ENCODE measurements around the gene GGNBP2. TPM values are rescaled to one million over a fixed set of nuclear protein-coding genes. Genes with fewer than 3 reads are reported as not detected.

GGNBP2 gene
- polyA plus RNA-seq, 1 donor: 54.0 TPM

DNA sequence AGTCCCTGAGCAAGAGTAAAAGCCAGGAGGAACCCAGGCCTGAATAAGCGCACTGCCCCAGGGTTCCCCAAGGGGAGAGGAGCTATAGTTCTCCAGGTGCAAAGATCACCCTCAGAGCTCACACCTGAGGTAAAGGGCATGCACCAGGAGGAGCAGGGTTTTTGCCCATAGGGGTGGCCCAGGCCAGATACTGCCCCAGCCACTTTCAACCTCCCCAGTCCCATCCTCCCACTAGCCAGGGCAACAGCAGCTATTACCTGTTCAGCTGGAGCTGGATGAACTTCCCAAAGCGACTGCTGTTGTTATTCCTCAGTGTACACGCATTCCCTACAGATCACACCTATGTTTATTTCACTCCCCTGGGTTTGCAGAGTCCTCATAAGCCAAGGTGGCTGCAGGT, 29.9 kb upstream of the GGNBP2 start:
- DNase-seq (ENCODE audit: low read depth): no peak

DNA sequence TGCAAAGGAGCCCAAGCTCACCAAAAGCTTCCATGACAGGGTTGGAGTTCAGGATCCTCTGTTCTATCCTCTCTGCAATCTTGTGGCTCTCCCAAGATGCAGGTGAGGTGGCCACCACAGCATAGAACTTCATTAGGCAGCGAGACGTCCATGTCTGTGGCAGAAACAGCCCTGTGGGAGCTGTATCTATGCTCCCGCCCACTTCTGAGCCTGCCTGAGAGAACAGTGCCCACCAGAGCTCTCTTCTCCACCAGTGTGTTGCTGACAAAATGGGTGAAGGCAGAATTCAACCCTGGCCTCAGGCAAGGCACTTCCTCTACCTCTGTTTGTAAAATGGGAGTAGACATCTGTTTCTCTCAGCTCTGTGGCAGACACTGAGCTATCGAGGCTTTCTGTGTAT, 28.9 kb upstream of the GGNBP2 start:
- DNase-seq (ENCODE audit: low read depth): no peak

DNA sequence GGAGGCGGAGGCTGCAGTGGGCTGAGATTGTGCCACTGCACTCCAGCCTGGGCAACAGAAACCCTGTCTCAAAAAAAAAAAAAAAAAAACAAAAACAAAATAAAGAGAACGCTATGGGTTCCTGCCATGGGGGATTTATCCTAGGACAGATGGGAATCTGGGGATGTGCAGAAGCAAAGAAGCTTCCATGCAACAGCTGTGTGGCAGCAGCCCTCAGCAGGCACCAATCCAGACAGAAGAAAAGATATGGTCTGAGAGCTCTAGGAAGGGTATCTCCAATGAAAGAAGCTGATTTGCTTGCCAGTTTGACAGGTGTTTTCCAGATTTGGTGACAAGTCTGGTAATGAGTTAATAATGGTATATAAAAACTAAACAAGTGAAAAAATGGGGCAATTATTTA, 21.6 kb upstream of the GGNBP2 start:
- DNase-seq (ENCODE audit: low read depth): no peak

DNA sequence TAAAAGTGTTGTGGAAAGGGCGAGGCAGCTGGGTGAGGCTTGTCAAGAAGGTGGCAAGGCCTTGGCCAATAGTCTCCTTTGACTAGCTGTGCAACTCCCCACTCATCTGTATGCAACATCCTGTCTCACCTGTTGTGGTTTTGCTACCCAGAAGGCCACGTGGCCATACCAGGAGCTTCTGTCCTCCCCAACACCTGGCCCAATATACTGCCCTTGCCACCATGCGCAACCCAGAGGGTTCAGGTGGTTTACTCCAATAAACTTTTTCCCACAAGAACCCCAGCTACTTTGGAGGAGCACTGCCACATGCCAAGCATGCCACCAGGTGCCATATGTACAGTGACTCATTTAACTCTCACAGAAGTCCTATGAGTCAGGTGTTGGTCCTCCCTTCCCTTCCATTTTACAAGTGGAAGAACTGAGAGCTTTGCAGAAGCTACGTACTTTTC, 20.3 kb upstream of the GGNBP2 start:
- DNase-seq (ENCODE audit: low read depth): no peak

DNA sequence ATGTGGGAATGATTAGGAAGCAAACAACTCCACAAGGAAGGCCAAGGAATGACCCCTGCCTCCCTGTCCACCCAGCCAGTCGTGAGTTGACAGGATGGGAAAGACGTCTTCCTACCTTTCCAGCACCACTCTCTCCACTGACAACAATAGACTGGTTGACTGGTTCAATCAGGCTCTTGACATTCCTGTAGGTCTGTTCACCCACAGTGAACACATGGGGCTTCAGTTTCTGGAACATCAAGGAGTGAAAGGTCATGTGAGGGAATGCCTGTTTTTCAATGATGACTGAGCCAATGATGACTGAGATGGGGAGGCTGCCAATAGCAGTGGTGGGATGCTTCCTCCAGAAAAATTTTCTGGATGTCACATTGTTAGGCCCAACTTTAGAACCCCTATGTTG, 19.6 kb upstream of the GGNBP2 start:
- no peak for DNase-seq (ENCODE audit: low read depth)

DNA sequence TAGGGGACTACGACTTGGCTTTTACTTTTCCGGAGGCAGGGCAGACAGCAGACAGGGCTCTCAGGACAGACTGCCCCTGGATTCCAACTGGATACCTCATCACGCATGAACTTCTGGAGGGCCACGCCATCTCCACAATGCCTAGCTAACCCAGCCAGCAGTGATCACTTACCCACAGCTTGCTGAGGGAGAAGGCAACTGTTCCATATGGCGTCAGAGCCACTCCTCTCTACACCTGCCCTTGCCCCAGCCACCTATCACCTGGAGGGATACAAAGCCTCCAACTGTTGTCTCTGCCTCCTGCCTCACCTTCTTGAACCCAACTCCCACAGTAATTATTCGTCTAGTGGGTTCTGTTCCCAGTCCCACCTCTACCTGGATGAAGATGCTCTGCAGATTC, 18.8 kb upstream of the GGNBP2 start:
- DNase-seq (ENCODE audit: low read depth): no peak

DNA sequence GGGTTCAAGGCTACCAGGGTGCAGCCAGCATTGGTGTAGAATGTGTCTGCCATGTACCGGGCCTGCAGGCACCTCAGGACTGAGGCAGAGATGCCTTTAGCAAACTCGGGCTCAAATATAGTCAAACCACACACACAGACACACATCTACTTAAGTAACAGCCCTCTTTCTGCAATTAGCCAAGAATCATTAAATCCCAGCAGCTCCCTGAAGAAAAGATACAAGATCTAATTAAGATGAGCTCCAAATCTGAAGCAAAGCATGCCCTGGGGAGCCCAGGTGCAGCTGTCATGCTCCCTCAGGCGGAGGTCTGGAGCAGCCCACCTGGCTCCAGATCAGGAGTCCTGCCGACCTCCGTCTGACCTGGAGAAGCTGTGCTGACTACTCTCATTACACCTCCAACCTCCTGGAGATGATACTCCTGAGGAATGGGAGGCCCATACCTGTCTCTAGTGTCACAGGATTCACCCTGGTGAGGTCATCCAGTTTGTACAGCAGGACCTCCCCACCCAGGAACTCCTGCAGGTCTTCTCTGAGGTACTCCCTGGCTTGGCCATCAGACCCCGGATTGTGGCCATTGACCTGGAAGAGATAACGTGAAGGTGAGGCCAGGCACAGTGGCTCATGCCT, 17.0 kb upstream of the GGNBP2 start:
- DNase-seq (ENCODE audit: low read depth): no peak

DNA sequence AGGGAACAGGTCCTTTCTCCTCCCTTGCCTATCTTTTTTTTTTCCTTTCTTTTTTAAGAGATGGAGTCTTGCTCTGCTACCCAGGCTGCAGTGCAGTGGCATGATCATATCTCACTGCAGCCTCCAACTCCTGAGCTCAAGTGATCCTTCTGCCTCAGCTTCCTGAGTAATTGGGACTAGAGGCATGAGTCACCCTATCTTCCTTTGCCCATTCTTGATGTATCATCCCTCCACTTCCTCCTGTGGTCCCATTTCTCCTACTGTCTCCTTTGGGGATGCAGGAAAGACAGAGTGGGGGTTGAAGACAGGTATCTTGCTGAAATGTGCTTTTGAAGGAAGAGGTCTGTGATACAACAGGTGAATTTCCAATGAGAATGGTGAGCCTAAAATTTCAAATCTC, 15.6 kb upstream of the GGNBP2 start:
- no peak for DNase-seq (ENCODE audit: low read depth)

DNA sequence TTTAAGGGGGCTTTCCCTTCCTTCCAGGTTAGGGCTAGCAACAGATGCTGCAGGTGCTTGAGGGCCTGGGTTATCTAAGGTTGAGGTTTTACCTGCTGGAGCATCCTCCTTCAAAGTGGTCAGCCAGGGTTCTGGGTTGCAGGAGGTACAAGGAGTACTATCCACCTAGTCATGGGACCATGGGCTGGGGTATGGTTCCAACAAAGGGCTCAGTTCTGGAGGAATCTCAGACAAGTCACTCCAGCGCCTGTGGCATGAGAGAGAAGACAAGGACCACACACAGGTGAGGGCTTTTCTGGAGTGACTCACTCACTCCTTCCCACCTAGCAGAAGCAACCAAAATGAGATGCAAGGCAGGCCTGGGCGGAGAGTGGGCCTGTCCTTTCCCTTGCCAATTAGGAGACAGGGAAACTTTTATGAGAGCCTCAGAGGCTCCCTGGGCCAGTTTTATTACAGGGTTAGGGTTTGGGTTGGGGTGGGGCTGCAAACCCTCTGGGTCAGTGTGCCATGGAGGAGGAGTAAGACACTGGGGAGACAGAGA, 12.2 kb upstream of the GGNBP2 start:
- no peak for DNase-seq (ENCODE audit: low read depth)

DNA sequence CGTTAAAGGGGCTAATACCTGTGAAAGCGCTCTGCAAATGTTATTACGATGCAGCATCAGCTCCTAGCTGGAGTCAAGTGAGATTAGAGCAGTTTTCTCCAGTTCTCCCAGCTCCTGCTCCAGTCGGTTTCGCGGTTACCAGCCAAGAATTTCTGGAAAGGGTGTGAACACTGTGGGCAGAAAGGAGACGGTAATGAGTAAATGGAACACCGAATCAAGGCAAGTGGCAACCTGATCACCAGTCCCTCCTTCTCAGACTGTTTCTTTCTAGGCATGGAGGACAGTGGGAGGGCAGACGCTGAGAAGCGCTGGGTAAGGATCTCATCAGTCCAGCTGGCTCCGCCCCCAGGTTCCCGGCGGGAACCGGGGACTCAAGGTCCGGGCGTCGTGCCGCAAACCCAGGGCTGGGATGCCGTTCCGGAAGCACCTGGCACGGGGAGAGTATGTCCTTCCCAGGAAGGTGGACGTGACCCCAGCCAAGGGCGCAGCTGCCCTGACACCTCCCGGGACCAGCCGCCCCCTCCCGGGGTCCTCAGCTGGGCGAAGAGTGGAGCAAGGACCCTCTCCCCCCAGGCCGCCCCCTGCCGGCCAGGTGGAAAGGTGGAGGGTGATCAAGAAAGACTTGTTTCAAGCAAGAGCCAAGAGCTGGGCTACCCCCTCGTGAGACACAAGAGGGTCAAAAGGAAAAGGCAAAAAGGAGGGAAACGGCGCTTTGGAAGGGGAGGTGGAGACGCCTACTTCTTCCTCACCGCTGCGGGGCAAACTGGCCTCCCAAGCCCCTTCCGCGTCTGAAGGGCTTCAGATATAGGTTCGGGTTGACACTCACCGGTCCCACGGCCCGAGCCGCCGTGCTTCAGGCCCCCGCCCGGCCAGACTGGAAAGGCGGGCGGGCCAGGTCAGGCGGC, 10.5 kb upstream of the GGNBP2 start:
- no peak for DNase-seq (ENCODE audit: low read depth)

DNA sequence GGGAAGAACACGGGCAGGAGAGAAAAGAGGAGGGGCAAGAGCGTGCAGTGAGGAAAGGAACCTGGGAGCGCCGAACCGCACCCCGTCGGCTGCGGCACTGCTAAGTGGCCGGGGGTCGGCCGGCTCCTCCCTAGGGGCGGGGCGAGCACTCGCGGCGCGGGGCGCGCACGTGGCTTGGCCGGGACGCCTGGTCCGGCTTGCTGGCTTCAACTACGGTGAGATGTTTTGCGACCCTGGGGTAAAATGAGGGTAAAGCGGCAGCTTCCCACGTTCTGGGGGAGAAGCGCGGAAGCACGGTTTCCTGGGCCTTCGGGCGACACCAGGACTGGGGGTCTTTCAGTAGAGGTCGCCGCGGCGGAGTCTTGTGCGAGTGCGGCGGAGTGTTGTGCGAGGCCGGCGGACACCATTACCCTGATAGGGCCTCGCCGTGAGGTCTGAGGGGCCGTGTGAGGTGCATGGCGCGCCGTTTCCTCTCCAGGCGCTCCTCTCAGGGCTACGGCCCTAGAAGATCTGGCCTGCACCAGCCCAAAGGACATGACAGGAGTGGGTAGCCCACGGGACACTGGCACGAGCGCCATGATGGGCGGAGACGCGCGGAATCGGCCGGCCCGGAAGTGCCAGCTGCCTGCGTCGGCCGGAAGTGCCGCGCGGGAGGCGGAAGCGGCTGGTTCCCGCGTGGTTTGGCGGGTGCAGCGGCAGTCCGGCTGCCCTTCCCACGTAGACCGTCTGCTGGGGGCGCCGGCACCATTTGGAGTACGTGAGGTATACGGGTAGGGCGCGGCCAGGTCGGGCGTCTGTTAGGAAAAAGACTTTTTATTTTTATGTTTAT, 9.7 kb upstream of the GGNBP2 start, which contains the start of the genes MYO19 and PIGW:
Gene MYO19, minus strand, starts transcription at position 29 of the 829 bp plus-strand sequence. CDS start 2,330 bp downstream, outside the sequence.
Gene PIGW, plus strand, starts transcription at position 148 of the 829 bp plus-strand sequence. CDS start 2,115 bp downstream, outside the sequence.
- peak; percentile 52 for DNase-seq (ENCODE audit: low read depth)

DNA sequence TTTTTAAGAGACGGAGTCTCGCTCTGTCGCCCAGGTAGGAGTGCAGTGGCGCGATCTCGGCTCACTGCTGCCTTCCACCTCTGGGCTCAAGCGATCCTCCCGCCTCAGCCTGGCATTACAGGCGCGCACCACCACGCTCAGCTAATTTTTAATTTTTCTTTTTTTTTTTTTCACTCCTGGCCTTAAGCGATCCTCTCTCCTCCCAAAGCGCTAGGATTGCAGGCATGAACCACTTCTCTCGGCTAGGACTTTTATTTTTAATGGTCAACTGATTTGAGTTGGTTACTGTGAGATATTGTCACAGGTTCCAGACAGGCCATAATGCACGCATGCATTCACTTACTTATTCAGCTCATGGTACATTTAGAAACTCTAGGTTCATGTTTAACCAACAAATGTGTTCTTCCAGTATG, 9.0 kb upstream of the GGNBP2 start:
- no peak for DNase-seq (ENCODE audit: low read depth)

DNA sequence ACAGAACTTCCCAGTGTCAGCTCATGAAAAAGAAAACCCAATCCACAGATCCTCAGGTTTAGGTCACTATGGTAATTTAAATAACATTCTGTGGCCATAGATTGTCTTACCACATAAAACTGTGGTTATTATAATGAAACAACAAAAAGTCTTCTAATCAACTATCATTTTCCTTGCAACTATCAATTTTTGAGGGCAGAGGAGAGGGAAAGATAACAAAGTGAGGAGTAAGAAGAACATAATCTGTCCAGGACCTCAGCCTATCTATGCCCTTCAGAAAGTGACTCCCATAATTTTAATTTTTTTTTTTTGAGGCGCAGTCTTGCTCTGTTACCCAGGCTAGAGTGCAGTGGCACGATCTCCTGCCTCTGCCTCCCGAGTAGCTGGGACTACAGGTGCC, 4.0 kb upstream of the GGNBP2 start:
- DNase-seq (ENCODE audit: low read depth): no peak

DNA sequence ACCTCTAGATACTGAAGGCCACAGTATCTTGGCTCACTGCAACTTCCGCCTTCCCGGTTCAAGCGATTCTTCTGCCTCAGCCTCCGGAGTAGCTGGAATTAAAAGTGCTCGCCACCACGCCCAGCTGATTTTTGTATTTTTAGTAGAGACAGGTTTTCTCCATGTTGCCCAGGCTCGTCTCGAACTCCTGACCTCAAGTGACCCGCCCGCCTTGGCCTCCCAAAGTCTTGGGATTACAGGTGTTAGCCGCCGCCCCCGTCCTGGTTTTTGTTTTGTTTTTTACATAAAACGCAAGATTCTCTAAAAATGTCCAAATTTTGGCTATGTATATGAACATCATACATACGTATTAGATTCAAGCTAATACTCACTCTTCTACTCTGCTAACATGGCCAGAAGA, 2.0 kb upstream of the GGNBP2 start:
- no peak for DNase-seq (ENCODE audit: low read depth)

DNA sequence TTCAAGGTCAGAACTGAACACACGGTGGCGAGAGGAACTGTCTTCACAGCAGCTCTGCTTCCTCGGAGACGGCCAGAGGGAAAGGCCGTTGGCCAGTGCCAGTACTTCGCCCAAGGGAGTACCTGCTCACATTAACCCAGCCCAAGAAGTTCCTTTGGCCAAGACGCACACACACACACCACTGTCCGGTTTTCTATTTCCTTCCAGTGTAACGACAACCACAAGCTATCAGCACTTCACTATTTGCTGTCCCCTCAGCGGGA, 744 bp upstream of the GGNBP2 start:
- DNase-seq (ENCODE audit: low read depth): peak; percentile 26

DNA sequence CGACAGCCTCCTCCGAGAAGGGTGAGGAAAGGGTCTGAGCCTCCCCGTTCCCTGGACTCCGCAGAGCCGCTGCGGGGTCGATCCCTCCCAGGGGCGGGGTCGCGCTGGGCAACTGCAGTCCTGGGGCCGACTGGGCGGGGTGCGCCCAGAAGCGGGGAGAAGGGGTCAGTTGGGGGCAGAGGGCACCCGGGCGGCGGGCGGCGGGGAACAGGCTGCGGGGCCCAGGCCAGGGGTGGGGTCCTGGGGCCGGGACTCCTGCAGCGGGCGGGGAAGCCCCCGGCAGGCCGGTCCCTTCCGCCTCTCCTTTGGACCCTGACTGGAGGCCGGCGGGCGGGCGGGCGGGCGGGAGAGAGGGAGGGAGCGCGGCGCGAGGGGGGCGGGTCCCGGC, 352 bp downstream of the GGNBP2 start:
- no peak for DNase-seq (ENCODE audit: low read depth)

DNA sequence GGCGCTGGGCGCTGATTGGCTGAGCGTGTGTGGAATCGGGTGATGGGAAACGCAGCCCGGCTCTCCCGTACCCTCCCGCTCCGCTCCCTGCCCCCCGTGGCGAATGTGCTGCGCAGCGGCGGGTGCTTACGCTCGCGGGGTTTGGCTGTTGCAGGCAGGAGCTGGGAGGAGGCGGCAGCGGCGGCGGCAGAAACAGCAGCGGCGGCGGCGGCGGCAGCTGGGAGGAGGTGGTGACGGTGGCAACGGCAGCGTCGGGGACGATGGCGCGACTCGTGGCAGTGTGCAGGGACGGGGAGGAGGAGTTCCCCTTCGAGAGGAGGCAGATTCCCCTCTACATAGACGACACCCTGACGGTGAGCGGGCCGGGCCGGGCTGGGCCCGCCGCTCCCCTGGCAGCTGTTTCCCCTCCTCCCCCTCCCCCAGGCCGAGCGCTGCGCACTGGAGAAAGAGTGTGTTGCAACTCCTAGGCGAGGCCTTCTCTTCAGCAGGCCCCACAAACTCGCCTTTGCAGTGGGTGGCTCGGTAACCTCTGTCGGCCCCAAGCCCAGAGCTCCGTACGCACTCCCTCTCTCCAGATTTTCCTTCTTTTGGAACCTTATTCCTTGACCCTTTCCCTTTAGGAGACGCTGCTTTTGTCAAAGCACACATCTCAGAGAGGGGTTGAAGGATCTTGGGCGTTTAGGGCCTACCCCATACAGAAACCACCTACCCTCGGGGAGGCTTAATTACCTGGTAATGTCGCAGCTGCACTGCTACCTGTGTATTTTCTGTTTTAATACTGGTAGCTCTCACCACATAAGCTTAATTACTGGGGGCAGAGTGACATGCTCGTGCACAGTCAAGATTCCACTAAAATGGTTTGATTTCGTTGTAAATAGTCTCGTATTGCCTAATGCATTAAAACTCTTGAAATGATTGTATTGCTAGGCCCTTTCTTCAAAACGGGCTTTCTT, 1.0 kb downstream of the GGNBP2 start:
- DNase-seq (ENCODE audit: low read depth): peak; percentile 83

DNA sequence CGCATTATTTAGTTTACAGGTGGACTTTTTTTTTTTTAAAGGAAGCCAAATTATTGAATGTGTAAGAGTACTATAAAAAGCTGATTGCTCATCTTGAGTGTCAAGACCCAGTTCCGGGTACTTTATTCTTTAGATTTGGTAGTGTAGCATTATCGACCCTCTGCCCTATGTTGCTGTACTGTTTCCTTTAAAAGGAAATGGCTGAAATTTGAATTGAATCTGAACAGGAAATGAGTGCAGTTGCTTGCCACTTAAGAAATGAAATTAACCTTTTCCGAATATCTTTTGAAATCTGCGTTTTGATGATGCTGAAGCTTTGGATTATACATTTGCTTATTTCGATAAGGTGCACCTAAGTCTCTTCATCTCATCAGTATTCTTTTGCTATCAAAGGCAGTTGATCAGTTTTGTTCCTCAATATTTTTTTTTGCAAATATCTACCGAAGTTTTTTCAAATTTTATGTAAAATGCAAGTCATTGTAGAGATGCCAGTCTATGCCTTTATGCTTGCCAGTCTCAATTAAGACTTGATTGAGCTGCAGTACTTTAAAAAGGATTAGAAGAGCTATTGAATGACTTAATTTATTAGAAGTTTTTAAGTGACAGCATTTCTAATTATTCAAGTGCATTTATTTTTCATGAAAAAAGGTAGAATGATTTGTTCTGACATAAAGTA, 1.8 kb downstream of the GGNBP2 start:
- DNase-seq (ENCODE audit: low read depth): no peak

DNA sequence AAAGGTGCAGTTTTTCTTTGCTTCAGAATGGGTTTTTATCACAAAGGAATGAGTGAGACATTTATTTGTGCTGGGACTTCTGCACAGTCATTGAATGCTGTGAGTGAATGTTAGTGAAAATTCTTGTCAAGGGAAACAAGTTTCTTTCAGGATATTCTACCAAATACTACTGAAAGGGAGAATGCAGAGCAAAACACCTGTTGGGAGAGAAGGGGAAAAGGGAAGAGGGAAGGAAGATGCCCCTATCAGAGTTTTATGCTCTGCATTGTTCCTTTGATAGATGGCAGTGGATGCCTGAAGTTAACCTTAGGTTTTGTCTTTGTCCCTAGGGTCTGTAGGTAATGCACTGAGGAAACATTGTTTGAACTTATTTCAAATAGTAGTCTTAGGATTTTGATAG, 3.1 kb downstream of the GGNBP2 start:
- DNase-seq (ENCODE audit: low read depth): no peak
